ENCODE results near the gene SMIM13.

Gene SMIM13

DNA sequence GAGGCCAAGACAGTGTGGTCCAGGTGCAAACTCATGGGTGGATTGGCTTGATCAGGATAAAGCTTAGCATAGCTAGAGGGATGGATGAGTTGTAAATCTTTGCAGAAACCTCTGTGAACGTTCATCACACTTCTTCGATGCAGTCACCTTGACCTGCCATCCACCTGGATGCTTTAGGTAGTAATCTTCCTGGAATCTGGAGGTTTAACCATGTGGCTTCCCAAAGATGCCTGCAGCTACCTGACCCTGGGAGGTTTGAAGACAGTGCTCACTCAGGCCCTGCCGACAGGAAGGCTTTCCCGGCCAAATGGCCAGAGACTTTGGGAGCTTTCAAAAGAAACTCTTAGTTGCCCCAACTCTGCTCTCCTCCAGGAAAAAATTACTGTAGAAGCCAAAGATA is 73.3 kb downstream of the SMIM13 start:
- H3K4me3 ChIP-seq (ENCODE audit: low read depth, low read length), result no peak overlapping the region
- in situ Hi-C loops (cut with HindIII; ENCODE audit: low sequenced_read_pairs), result no loop called here
- TF ChIP-seq CTCF (IDR thresholded peaks at IDR 0.05; ENCODE audit: low read depth, low read length), result no peak
- no peak for DNase-seq (ENCODE audit: low read depth, low spot score)

- no peak for DNase-seq (ENCODE audit: low read depth, low spot score)
- H3K4me3 ChIP-seq (ENCODE audit: low read depth, low read length), result no peak overlapping the region
- in situ Hi-C loops (cut with HindIII; ENCODE audit: low sequenced_read_pairs), result no loop called here
- no peak for TF ChIP-seq CTCF (IDR thresholded peaks at IDR 0.05; ENCODE audit: low read depth, low read length)
Observed at GRCh38 chr6:11168091-11168635, 74.5 kb downstream of the SMIM13 start.

DNA sequence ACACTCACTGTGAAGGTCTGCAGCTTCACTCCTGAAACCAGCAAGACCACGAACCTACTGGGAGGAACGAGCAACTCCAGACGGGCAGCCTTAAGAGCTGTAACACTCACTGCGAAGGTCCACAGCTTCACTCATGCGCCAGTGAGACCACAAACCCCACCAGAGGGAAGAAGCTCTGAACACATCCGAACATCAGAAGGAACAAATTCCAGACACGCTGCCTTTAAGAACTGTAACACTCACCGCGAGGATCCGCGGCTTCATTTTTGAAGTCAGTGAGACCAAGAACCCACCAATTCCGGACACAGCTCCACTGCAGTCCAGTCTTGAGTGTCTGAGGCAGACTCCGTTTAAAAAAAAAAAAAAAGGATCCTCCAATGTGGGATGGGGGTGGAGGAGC is 78.3 kb downstream of the SMIM13 start:
- no peak for DNase-seq (ENCODE audit: low read depth, low spot score)
- no peak for TF ChIP-seq CTCF (IDR thresholded peaks at IDR 0.05; ENCODE audit: low read depth, low read length)
- in situ Hi-C loops (cut with HindIII; ENCODE audit: low sequenced_read_pairs), result no loop called here
- H3K4me3 ChIP-seq (ENCODE audit: low read depth, low read length), result no peak overlapping the region

- in situ Hi-C loops (cut with HindIII; ENCODE audit: low sequenced_read_pairs), result no loop called here
- H3K4me3 ChIP-seq (ENCODE audit: low read depth, low read length), result no peak overlapping the region
Observed at GRCh38 chr6:11172501-11173327, 79.1 kb downstream of the SMIM13 start.

DNA sequence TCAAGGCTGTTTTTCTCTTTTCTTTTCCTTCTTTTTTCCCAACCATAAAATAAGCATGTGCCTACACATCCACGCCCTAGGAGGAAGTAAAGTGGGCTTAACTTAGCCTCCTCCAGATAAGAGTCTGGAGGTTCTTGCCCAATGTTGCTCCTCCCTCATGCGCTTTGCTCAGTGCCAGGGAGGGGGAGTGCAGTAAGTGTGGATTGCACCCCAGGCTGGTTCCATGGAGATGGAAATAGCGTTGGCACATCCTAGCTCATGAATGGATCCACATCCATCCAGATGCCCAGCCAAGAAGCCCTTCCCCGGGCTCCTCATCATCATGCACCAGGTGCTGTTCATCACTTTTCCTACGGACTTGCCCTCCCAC is 80.6 kb downstream of the SMIM13 start:
- no peak for DNase-seq (ENCODE audit: low read depth, low spot score)
- no peak overlapping the region for H3K4me3 ChIP-seq (ENCODE audit: low read depth, low read length)
- in situ Hi-C loops (cut with HindIII; ENCODE audit: low sequenced_read_pairs), result no loop called here
- TF ChIP-seq CTCF (IDR thresholded peaks at IDR 0.05; ENCODE audit: low read depth, low read length), result no peak

More at GRCh38 chr6:11172501-11173327, 79.1 kb downstream of the SMIM13 start:
- peak; percentile 53 for DNase-seq (ENCODE audit: low read depth, low spot score)
- peak; percentile 82 for TF ChIP-seq CTCF (IDR thresholded peaks at IDR 0.05; ENCODE audit: low read depth, low read length)

- no peak for TF ChIP-seq CTCF (IDR thresholded peaks at IDR 0.05; ENCODE audit: low read depth, low read length)
- in situ Hi-C loops (cut with HindIII; ENCODE audit: low sequenced_read_pairs), result no loop called here
- DNase-seq (ENCODE audit: low read depth, low spot score), result no peak
- H3K4me3 ChIP-seq (ENCODE audit: low read depth, low read length), result no peak overlapping the region
Observed at GRCh38 chr6:11177271-11177670, 83.6 kb downstream of the SMIM13 start.

All from astrocyte of the spinal cord (primary cell).